Liver (tissue), 3 donors: Measurements from ENCODE around the gene TBCCD1.

Experiments
- RAD21 ChIP-seq, 2 donors: IDR thresholded peaks; 2 replicates each; pipeline ENCODE4 v1.6.1; 2016; ENCODE audit warnings: antibody characterized with exemption in 2 of 2, mild to moderate bottlenecking in 2 of 2
- TF ChIP-seq, protein P1 (sequence below): fragments of 150-350 bp; IDR thresholded peaks from 2 replicates; pipeline ENCODE4 v1.5.1; 2017; ENCODE audit warnings: improper control_type of control experiment, low read depth, low read length; ENCODE audit not compliant: missing input control
- donor health status: healthy.
- donor health status: healthy.

- TF ChIP-seq RAD21 (IDR thresholded peaks at IDR 0.05) = no peak
- TF ChIP-seq, protein P1, sequence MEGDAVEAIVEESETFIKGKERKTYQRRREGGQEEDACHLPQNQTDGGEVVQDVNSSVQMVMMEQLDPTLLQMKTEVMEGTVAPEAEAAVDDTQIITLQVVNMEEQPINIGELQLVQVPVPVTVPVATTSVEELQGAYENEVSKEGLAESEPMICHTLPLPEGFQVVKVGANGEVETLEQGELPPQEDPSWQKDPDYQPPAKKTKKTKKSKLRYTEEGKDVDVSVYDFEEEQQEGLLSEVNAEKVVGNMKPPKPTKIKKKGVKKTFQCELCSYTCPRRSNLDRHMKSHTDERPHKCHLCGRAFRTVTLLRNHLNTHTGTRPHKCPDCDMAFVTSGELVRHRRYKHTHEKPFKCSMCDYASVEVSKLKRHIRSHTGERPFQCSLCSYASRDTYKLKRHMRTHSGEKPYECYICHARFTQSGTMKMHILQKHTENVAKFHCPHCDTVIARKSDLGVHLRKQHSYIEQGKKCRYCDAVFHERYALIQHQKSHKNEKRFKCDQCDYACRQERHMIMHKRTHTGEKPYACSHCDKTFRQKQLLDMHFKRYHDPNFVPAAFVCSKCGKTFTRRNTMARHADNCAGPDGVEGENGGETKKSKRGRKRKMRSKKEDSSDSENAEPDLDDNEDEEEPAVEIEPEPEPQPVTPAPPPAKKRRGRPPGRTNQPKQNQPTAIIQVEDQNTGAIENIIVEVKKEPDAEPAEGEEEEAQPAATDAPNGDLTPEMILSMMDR = no peak
These were observed 28.4 kb downstream of the TBCCD1 start for GRCh38 chr3:186538779-186539178.
